Activated T-helper 1 cell treated with Interleukin-2 at 50 U/mL for 16 hours (primary cell): ENCODE data around the gene PTPN5.
"Not testable (repeated sequence)": the region's sequence is repeated elsewhere in the genome, so short reads cannot be mapped to it uniquely, and the experiment has no call there.

Experiments used
- DNase-seq: peaks from one replicate; pipeline ENCODE4 v3.0.0-alpha.2; 2020; ENCODE audit warnings: low read depth

PTPN5 gene

GRCh38 chr11:18681949-18682348 lies 109.6 kb downstream of the PTPN5 start:
- DNase-seq, result not testable (repeated sequence)
